HG03457 (cell line): ENCODE results near the gene SERINC1.
"Not testable (repeated sequence)": the region's sequence is repeated elsewhere in the genome, so short reads cannot be mapped to it uniquely, and the experiment has no call there.

ENCODE experiments used
- ATAC-seq: cut with Tn5 transposase; IDR thresholded peaks from one replicate; pipeline ENCODE4 v1.9.1; 2021; ENCODE audit warnings: moderate number of reproducible peaks; ENCODE audit not compliant: unreplicated experiment

Gene SERINC1

DNA sequence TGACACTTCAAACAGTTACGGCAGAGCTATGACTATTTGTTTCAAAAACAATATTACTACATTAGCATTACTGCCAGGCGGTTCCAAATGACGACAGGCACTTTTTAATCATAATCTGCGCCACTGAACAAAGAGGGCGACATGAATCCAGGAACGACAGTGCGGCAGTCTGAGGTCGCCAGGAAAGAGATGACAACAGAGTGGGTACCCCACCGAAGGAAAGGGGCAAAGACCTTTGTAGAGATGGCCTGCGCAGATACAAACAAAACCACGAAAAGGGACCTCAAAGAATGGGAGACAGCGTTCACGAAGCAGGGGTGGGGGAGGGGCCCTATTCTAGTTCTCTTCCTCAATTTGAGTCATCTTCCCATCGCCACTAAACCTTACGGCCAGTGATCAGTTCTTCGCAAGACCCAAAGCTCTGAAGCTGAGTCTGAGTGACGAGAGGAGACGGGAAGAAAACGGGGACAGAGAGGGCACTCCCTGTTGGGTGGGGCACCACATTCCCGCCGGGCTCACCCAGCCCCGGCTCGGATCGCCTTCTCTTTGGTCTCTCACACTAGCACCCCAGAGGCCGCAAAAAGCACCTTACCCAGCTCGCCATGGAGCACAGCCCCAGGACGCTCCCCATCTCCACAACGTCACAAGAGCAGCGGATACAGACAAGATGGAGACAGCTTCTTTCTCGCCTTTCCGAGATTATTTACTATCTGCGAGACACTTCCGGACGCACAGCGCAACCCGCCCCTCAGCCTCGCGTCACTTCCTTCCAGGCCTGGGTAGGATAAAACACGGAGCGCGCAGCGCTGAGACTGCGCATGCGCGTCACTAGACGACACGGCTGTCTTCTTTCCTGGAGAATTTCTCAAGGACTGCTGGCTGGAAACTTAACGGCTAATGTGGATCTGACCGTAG lies at the start of gene SERINC1:
Gene SERINC1 (minus strand): TSS at position 701 of the 915 bp plus-strand sequence. CDS start 70 bp downstream, at position 631.
- ATAC-seq, result peak; percentile 99

DNA sequence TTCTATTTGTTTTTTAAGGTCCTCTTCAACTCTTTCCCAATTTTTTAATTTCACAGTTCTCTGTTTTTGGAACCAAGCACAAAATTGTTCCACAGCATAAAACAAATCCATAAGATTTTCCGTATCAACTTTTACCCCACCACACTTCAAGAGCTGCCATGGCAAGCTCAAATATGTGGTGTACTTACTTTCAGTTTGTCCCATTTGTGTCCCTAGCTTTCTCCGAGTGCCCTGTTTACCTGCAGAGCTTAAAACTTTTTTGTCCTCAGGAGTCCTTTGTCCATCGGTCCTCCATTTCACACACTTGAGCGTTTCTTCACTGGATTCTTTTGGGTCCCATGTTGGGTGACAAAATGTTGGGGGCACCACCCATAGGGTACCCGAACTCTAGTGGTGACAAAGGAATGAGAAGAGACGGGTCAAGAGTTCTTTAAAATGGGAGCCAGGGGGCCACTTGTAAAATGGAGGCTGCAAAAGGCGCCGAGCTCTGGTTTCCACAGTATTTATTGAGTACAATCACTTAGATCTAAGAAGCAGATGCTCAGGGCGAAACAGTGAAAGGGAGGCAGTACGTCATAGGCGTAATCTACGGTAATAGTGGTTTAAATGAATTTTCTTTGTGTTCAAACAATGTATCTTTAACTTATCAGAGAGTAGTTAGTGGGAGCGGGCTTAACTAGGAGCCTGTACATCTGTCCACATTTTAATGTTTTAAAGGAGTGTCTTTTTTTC lies 39.8 kb upstream of the SERINC1 start:
- no peak for ATAC-seq

DNA sequence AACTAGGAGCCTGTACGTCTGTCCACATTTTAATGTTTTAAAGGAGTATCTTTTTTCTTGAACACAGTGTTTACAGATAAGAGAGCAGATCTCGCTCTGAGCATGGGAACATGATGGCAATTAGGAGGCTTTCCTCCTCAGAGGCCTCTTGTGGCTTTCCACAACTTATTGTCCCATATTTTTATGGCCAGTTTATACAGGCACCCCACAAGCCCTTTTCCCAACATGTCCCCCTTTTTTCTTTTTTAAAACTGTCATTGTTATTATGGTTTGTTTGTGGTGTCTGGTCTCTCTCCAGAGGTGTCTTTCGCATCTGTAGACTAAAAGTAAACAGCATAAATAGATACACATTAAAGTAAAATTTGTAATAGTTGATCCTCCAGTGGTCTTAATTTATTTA lies 33.6 kb upstream of the SERINC1 start:
- ATAC-seq, result not testable (repeated sequence)

DNA sequence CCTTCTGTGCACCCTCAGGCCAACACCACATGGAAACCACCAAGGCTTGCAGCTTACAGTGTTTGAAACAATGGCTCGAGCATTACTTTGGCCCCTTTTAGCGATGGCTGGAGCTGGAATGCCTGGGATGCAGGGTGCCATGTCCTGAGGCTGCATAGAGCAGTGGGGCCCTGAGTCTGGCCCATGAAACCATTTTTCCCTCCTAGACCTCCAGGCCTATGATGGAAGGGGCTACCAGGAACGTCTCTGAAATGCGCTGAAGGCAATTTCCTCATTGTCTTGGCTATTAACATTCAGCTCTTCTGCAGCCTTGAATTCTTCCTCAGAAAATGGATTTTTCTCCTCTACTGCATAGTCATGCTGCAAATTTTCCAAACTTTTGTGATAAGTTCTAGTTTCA lies 29.9 kb upstream of the SERINC1 start:
- no peak for ATAC-seq

DNA sequence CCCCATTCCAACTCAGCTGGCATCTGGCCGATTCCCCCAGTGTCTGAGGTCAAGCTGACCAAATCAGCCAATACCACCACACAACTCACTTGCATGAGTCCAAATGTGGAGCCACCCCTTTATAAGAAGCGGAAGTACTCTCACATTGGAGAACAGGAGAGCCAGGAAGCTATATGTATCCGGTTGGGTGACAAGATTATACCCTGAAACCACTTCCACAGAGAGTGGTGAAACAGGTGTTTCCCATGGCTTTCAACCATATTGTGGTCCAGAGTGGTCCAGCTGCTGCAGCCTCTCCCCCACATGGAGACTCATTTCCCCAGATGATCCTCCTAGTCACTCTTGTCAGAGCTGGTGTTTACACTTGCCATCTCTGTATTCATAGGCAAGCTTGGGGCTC lies 24.0 kb upstream of the SERINC1 start:
- ATAC-seq, result peak; percentile 69

DNA sequence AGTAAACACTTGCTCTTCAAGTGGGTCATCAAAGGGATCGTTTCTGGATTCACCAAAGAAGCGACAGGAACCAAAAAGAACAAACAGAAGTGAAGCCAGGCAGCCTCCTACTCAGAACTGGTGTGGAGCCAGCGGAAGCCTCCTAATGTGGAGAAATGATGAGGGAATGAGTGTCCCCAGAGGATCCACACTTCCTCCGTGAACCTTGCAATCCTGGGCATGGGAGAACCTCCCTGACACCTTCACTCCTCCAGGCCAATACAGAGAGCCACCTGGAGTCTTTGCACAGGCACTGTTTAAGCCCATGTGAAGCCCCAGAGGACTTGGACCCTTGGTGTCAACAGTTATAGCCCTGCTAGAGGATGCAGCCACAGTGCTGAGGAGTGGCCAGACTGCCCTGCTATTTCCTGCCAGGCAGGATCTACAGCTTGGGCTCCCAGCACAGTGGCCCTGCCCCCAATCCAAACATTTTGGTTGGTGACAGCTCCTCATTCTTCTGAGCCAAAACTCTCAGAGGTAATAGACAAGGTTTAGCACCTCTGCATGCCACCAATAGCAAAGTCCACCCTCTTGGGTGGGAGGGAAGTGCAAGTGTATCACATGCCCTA lies 23.2 kb upstream of the SERINC1 start:
- no peak for ATAC-seq

DNA sequence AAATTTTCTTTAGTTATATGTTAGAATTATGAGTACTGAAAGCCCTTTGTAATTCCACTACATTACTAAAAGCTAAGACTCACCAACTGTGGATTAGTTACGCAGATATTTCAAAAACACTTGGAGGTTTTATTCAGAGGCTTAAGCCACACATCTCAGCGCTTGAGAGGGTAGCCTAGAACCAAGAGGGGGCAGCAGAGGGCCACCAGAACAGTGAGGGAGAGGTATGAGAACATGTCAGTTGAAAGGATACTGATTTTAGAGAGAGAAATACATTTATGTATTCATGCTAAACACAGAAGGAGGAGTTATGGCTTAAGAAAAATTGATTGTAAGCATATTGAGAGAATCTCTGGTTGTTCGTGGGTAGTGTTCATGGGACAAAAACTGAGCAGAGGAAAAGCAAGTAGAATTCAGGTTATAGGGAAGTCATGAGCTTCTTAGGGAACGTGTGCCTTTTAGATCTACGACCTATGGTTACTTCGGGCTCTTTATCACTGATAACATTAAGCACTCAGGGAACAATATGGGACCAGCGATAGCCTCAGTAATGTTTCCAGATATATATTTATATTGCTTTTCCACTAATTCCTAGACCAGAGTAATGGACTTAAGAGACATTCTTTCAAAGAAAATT lies 20.4 kb upstream of the SERINC1 start:
- peak; percentile 85 for ATAC-seq

DNA sequence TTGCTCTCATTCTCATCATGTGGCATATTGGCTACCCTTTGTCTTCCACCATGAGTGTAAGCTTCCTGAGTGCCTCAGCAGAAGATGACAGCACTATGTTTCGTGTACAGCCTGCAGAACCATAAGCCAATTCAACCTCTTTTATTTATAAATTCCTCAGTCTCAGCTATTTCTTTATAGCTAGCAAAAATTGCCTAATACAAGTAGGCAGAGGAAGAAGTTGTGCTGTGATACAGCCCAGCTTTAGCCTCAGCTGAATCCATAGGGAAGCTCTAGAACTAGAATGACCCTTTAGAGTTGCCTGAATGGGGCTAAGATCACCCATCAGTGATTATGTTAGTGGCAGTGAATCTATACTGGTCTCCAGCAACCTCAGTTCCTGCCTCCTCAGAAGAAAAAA lies 19.0 kb upstream of the SERINC1 start:
- ATAC-seq, result no peak

DNA sequence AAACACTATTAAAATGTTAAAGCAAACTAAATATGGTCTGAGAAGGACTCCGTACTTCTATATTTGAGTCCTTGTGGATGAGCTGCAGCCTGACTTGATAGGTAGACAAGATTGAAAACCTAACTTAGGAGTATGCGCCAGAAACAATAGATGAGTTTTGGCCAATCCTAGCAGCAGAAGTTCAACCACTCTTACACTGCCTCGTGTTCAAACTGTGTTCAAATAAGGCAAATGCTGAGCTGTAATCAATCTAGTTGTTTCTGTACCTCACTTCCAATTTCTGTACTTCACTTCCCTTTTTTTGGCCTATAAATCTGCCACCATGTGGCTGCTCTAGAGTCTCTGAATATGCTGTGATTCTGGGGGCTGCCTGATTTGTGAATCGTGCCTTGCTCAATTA lies 13.2 kb upstream of the SERINC1 start:
- peak; percentile 64 for ATAC-seq

DNA sequence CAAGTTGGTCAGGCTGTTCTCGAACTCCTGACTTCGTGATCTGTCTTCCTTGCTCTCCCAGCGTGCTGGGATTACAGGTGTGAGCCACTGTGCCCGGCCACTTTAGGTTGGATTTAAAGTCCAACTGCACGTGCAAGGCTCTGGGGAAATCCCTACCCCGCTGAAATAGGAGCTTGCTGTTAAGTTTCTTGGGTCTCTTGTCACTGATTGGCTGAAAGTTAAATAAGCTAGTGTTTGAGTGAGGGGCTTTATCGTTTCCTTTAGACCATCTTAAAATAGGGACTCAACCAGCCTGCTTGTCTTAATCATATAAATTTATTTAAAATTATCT lies 11.1 kb upstream of the SERINC1 start:
- no peak for ATAC-seq

DNA sequence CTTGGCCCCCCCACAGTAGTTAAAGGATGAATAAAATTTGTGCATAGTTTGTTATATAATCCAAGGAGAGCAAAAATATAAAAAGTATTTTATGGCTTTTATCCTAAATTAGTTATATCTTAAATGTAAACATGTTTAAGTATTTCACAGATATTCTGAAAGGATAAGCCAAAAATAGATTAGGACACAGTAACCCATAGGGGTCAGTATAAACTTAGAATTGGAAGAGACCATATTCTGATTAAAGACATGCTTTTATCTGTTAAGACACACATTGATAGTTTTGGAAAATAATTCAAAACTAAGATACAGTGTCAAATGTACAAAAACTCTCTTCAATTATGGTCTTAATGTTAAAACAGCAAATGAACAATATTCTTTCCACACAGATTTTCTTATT lies 4.5 kb upstream of the SERINC1 start:
- ATAC-seq, result no peak

DNA sequence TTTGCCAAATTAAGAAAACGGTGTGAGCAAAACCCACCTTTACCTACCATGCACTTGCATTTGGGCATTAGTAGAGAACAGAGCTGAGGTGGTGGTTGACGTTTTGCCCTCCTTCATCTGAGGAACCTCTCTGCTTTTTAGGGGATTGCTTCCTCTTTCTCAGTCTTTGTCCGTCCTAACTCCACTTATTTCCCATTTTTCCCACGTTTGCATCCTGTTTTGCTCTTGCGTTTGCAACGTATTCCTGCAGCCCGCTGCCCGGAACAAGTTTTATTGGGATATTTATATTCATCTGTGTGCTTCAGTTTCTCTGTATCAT lies 374 bp upstream of the SERINC1 start:
- ATAC-seq, result peak; percentile 44

DNA sequence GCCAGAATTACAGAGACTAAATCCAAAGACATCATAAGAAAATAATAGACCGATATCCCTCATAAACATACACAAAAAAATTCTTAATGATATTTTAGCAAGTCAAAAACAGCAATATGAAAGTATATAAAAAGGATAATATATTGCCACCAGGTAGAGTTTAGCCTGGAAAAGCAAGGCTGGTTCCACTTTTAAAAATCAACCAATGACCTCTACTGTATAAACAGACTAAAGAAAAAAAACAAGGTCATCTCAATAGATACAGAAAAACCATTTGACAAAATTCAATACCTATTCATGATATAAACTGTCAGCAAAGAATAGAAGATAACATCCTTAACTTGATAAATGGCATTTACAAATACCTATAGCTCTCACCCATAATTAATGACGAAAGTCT lies 9.7 kb downstream of the SERINC1 start:
- no peak for ATAC-seq

DNA sequence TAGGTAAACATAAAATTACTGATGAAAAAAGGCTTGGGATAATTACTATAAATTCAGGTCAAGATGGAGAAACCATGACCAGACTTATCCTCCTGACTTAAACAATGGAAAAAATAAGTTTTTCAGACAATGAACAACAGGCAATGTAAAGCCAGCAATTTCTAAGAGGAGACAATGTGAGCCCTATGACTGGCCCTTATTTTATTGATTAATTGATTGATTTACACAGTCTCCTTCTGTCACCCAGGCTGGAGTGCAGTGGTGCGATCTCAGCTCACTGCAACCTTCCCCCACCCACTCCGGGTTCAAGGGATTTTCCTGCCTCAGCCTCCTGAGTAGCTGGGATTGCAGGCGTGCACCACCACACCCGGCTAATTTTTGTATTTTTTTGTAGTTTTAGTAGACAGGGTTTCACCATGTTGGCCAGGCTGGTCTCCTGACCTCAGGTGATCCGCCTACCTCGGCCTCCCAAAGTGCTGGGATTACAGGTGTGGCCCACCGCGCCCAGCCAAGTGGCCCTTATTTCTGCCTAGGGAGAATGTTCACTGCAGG lies 11.7 kb downstream of the SERINC1 start:
- not testable (repeated sequence) for ATAC-seq

DNA sequence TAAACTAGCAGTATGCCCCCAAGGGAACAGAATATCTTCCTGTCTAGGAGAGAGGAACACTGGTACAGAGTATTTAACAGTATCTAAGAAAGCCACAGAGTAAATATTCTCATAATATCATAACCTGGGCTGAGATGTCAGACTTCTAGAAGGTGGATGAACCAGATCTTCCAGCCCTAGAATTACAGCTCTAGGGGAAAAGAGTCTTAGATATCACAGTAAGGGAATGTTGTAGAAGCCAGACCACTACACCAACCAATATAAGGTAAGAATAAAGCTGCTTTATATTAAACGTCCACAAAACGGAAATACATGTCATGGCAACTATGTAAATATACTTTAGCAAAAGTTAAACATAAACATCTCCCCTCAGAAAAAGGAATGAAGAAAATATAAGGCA lies 12.4 kb downstream of the SERINC1 start:
- no peak for ATAC-seq

DNA sequence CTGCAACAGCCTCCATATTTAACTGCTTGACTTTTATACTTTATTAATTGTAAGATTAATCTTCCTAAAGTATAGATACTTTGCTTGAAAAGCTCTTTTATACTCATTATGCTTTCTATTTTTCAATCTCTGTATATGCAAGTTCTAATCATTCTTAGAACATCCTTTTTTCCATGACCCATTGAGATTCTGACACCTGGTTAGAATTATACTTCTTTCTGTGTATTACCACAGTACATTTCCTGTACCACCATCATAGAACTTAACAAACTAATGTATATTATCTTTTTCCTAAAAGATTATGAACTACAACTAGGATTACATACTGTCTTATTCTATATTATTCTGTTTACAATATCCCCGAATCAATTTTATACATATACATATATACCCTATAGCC lies 13.5 kb downstream of the SERINC1 start:
- ATAC-seq, result no peak

DNA sequence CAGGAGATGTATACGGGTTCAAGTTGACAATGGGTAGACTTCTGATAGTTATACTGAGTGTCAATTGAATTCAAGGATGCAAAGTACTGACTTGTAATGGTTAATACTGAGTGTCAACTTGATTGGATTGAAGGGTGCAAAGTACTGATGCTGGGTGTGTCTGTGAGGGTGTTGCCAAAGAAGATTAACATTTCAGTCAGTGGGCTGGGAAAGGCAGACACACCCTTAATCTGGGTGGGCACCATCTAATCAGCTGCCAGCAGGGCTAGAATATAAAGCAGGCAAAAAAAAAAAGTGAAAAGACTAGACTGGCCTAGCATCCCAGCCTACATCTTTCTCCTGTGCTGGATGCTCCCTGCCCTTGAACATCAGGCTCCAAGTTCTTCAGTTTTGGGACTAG lies 16.5 kb downstream of the SERINC1 start:
- not testable (repeated sequence) for ATAC-seq

DNA sequence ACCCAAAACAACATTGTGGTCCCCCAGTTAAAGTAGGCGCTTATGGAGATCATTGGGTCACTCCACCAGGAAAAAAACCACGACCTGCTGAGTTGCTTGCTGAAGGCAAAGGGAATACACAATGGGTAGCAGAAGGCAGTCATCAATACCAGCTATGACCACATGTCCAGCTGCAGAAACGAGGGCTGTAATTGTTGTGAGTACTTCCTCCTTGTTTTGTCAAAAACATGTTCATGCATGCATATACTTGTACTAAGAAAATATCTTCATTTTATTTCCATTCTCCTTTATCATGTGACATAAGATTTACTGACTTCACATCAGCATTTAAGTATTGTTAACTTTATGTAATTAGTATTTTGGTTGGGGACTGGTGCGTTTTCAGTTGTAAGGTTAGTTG lies 16.9 kb downstream of the SERINC1 start:
- ATAC-seq, result no peak

DNA sequence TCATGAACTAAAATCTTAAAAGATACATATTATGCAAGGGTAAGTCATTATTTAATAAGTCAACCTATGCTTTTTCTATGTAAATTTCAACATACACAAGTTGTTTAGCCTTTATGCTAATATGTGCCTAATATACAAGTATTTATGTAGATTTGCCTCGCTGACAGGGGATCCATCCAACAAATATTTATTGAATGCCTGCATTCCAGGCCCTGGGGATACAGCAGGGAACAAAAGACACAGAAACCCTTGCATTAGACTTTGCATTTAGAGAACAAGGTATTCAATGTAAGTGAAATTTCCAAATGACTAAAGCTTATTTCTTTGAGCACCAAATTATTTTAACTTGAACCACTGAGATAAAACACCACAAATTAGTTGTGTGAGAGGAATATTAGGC lies 19.1 kb downstream of the SERINC1 start:
- ATAC-seq, result no peak

DNA sequence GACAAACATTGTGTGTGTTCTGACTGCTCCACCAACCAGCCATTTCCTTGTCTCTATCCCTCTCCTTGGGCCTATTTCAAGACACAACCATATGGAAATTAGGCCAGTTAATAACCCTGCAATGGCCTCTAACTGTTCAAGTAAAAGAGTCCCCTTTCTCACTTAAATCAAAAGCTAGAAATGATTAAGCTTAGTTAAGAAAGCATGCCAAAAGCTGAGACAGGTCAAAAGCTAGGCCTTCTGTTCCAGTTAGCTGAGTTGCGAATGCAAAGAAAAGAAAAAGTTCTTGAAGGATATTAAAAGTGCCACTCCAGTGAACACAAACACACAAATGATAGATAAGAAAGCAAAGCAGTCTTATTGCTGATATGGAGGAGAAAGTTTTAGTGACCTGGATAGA lies 22.5 kb downstream of the SERINC1 start:
- no peak for ATAC-seq

DNA sequence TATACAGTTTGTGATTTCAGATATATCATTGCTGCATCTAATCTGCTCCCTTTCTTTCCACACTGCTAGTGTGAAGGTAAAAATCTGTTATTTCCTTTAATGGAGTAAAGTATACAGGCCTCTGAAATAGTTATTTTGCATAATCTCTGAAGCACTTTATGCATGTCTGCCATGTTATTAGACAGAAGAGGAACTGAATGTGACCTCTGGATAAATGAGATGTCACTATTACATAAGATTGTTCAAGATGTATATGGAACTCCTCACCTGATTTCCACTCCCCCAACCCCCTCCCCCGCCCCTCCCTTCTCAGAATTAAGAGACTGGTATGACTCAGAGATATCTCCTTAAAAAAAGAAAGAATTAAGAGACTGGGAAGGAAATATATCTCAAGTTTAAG lies 26.3 kb downstream of the SERINC1 start:
- no peak for ATAC-seq
